A549 (cell line): ENCODE results near the gene MYB. TPM values are rescaled to one million over a fixed set of nuclear protein-coding genes. Genes with fewer than 3 reads are reported as not detected.
A peak's percentile ranks its signal among the peaks of the same experiment; 100 is the strongest.
"Not testable (repeated sequence)": the region's sequence is repeated elsewhere in the genome, so short reads cannot be mapped to it uniquely, and the experiment has no call there.

Experiments used
- ATAC-seq, 2 experiments: fragments of 200-7000 bp in 1 of 2; fragments of >200 bp in 1 of 2; cut with Nextera tagmentation in 1 of 2; cut with Tn5 transposase in 1 of 2; 3 replicates each; pipeline versions ENCODE4 v1.8.0 to v1.9.1; 2018 to 2020; ENCODE audit warnings: mild to moderate bottlenecking in 1 of 2, moderate library complexity in 1 of 2
- CTCF ChIA-PET: fragments of 300-600 bp; sonication (Branson Sonifier 250); formaldehyde crosslinking; extraction: SDS; loops from one replicate; lab custom pipeline; 2021; ENCODE audit warnings: antibody characterized with exemption, inconsistent platforms; lab: Yijun Ruan, JAX
- POLR2A ChIA-PET: fragments of 350-600 bp; formaldehyde crosslinking; extraction: SDS; loops from one replicate; lab custom pipeline; 2021; ENCODE audit warnings: antibody characterized with exemption, inconsistent platforms; lab: Yijun Ruan, JAX
- DNase-seq, 2 experiments: peaks; one replicate each; pipeline versions ENCODE4 v3.0.0 to v3.0.0-alpha.2; 2011 to 2016; ENCODE audit warnings: low read depth in 1 of 2, low spot score in 1 of 2
- FAIRE-seq: peaks from 2 replicates; lab custom pipeline; 2011; peaks lifted over from hg19 to GRCh38; lab: Jason Lieb, UNC
- H3K27ac ChIP-seq, 2 experiments: fragments of >200 bp; sonication (Bioruptor Twin); formaldehyde crosslinking; 3 replicates each; pipeline ENCODE4 v1.5.1; 2016 to 2017
- H3K4me1 ChIP-seq: fragments of >200 bp; sonication (Bioruptor Twin); formaldehyde crosslinking; 3 replicates; pipeline ENCODE4 v1.6.1; 2016
- H3K4me2 ChIP-seq: fragments of >200 bp; sonication (Bioruptor Twin); formaldehyde crosslinking; 3 replicates; pipeline ENCODE4 v1.6.1; 2016
- H3K4me3 ChIP-seq: fragments of >200 bp; sonication (Bioruptor Twin); formaldehyde crosslinking; 3 replicates; pipeline ENCODE4 v1.5.1; 2016
- H3K9me3 ChIP-seq: fragments of >200 bp; sonication (Bioruptor Twin); formaldehyde crosslinking; 3 replicates; pipeline ENCODE4 v1.6.1; 2016
- CBX2 ChIP-seq: fragments of 200-600 bp; sonication (generic); IDR thresholded peaks from 2 replicates; pipeline ENCODE4 v1.6.1; 2016; ENCODE audit warnings: low read depth, mild to moderate bottlenecking, borderline replicate concordance
- CBX8 ChIP-seq: fragments of 200-600 bp; sonication (generic); IDR thresholded peaks from 2 replicates; pipeline ENCODE4 v1.6.1; 2016
- CHD4 ChIP-seq: fragments of 200-600 bp; sonication (generic); IDR thresholded peaks from 2 replicates; pipeline ENCODE4 v1.6.1; 2016; ENCODE audit warnings: antibody characterized with exemption, mild to moderate bottlenecking, borderline replicate concordance
- CTCF ChIP-seq: fragments of >200 bp; sonication (Bioruptor Twin); formaldehyde crosslinking; IDR thresholded peaks from 3 replicates; pipeline ENCODE4 v1.5.1; 2016
- EHMT2 ChIP-seq: fragments of 200-600 bp; sonication (generic); IDR thresholded peaks from 2 replicates; pipeline ENCODE4 v1.6.1; 2016; ENCODE audit warnings: antibody characterized with exemption, low read depth, mild to moderate bottlenecking, moderate library complexity
- GATA3 ChIP-seq: IDR thresholded peaks from 2 replicates; pipeline ENCODE4 v1.6.1; 2012; ENCODE audit warnings: borderline replicate concordance
- HDAC2 ChIP-seq: fragments of 200-600 bp; sonication (generic); IDR thresholded peaks from 2 replicates; pipeline ENCODE4 v1.6.1; 2016
- HEYL ChIP-seq: fragments of 250-450 bp; sonication (Bioruptor Pico); IDR thresholded peaks from 2 replicates; pipeline ENCODE4 v1.8.0; 2021; ENCODE audit warnings: mild to moderate bottlenecking, moderate library complexity
- HOXB5 ChIP-seq: fragments of 250-450 bp; sonication (Bioruptor Pico); IDR thresholded peaks from 2 replicates; pipeline ENCODE4 v1.5.0; 2020; ENCODE audit warnings: mild to moderate bottlenecking, moderate library complexity
- JUN ChIP-seq, 2 experiments: fragments of >200 bp; sonication (Bioruptor Twin); formaldehyde crosslinking; IDR thresholded peaks; 2 replicates in 1 of 2; 3 replicates in 1 of 2; pipeline ENCODE4 v1.6.1; 2016 to 2017
- JUNB ChIP-seq: fragments of >200 bp; sonication (Bioruptor Twin); formaldehyde crosslinking; IDR thresholded peaks from 2 replicates; pipeline ENCODE4 v1.6.1; 2016
- KDM1A ChIP-seq: fragments of 200-600 bp; sonication (generic); IDR thresholded peaks from 2 replicates; pipeline ENCODE4 v1.6.1; 2016; ENCODE audit warnings: low read depth, mild to moderate bottlenecking
- MAFK ChIP-seq: fragments of 450-650 bp; IDR thresholded peaks from 2 replicates; pipeline ENCODE4 v1.6.1; 2014; ENCODE audit not compliant: partially characterized antibody
- MYC ChIP-seq: IDR thresholded peaks from 2 replicates; pipeline ENCODE4 v1.6.1; 2012; ENCODE audit warnings: mild to moderate bottlenecking, inconsistent platforms, low read length, improper control_type of control experiment, borderline replicate concordance
- RAD21 ChIP-seq, 2 experiments: fragments of >200 bp in 1 of 2; sonication (Bioruptor Twin) in 1 of 2; formaldehyde crosslinking in 1 of 2; IDR thresholded peaks in 1 of 2; conservative IDR thresholded peaks in 1 of 2; 2 replicates in 1 of 2; 3 replicates in 1 of 2; pipeline ENCODE4 v1.6.1; 2012 to 2018; ENCODE audit warnings: inconsistent platforms in 1 of 2
- SMC3 ChIP-seq: fragments of >200 bp; sonication (Bioruptor Twin); formaldehyde crosslinking; IDR thresholded peaks from 3 replicates; pipeline ENCODE4 v1.6.1; 2018; ENCODE audit warnings: inconsistent platforms
- TP53 ChIP-seq: fragments of 250-450 bp; sonication (Bioruptor Pico); IDR thresholded peaks from 2 replicates; pipeline ENCODE4 v1.5.0; 2021; ENCODE audit warnings: mild to moderate bottlenecking, moderate library complexity
- USF2 ChIP-seq: fragments of 450-650 bp; IDR thresholded peaks from 2 replicates; pipeline ENCODE4 v1.6.1; 2014; ENCODE audit warnings: antibody characterized with exemption
- WGBS: methylation state at CpG from one replicate; pipeline ENCODE4 v1.1.6; 2017; ENCODE audit errors: missing lambda C conversion rate; 5-methylcytosine and 5-hydroxymethylcytosine counted together
- polyA plus RNA-seq, 4 experiments: library from polyadenylated mRNA; depleted of rRNA in 3 of 4; stranded (reverse); fragments of >200 nt; fragmentation: RNase III in 1 of 4; extraction: RNeasy Plus Mini Kit Qiagen cat#74134 plus additional on column Dnase treatment in 1 of 4; gene quantifications; 2 replicates in 3 of 4; 3 replicates in 1 of 4; pipeline ENCODE4 v1.2.3, GENCODE V29; 2011 to 2017

MYB gene
- polyA plus RNA-seq, 2 of the 4 experiments (the other 2 are of a cell fraction), result 0.22 to 0.27 TPM

- Histone ChIP-seq H3K4me1 (0 out of 3 replicates have a peak, but pooled peaks cover 2% of the 10 kb centered on the region), H3K4me3 (no peak overlapping the region), H3K9me3 (no peaks in the 10 kb centered on the region), H3K27ac (no peak overlapping the region), H3K4me2 (no peak overlapping the region)
- TF ChIP-seq TP53 (no peak), MYC (no peak), HOXB5 (CRISPR knock-in tag) (no peak), JUN (IDR thresholded peaks at IDR 0.05) (no peak)
- ATAC-seq (no peak), FAIRE-seq (no peak), DNase-seq (no peak)
- POLR2A ChIA-PET, result no interaction called here
- CTCF ChIA-PET, result interaction anchor here (0.6 to 1.1 kb wide), 5 partner anchors 14 to 1226 kb away, joined by 3 to 5 read pairs (median 3); partner anchors contain the start of gene MYB
These were observed 39.4 kb upstream of the MYB start for GRCh38 chr6:135141728-135142127.

GRCh38 chr6:135142232-135142631 lies 38.9 kb upstream of the MYB start:
- WGBS, result 67% methylated on average over 1 of the region's 1 CpG
- not testable (repeated sequence) for ATAC-seq

GRCh38 chr6:135144673-135145062 lies 36.4 kb upstream of the MYB start:
- CTCF ChIA-PET, result interaction anchor here (0.6 to 2.4 kb wide), 16 partner anchors 12 to 1499 kb away, joined by 3 to 12 read pairs (median 4); no protein-coding TSS in a partner anchor
- WGBS, result 24% methylated on average over 4 of the region's 4 CpGs
- DNase-seq, result no peak

More at GRCh38 chr6:135142232-135142631, 38.9 kb upstream of the MYB start:
- H3K9me3 ChIP-seq, H3K4me3 ChIP-seq, H3K27ac ChIP-seq, H3K4me2 ChIP-seq, H3K4me1 ChIP-seq, FAIRE-seq, DNase-seq, POLR2A ChIA-PET: not testable (repeated sequence)
- CTCF ChIA-PET, result interaction anchor here (0.6 to 1.1 kb wide), 4 partner anchors 15 to 1227 kb away, joined by 3 to 5 read pairs (median 3); partner anchors contain the start of gene MYB

GRCh38 chr6:135145063-135145800 lies 35.9 kb upstream of the MYB start:
- H3K4me2 ChIP-seq, result no peak overlapping the region
- H3K4me3 ChIP-seq, result no peak overlapping the region
- no peak overlapping the region for H3K27ac ChIP-seq
- ATAC-seq (0 out of 6 replicates have a peak, but pooled peaks of 1 of the 2 experiments have one; percentile 51), FAIRE-seq (no peak), DNase-seq (peak in 1 of 2 experiments; percentile 17)
- peak; percentile 55 for TF ChIP-seq SMC3
- peak; percentile 67 to 71 for TF ChIP-seq RAD21 (conservative IDR thresholded peaks at IDR 0.05 in 1 of 2, IDR thresholded peaks at IDR 0.05 in 1 of 2)
- peak; percentile 63 for TF ChIP-seq CTCF
- no peak for TF ChIP-seq JUNB
- H3K9me3 ChIP-seq, result no peaks in the 10 kb centered on the region
- CTCF ChIA-PET, result interaction anchor here (0.7 to 2.4 kb wide), 12 partner anchors 11 to 1498 kb away, joined by 3 to 12 read pairs (median 4); no protein-coding TSS in a partner anchor
- 88% methylated on average over 2 of the region's 2 CpGs for WGBS
- 0 out of 3 replicates have a peak, but pooled peaks cover 2% of the 10 kb centered on the region for H3K4me1 ChIP-seq
- POLR2A ChIA-PET, result no interaction called here

More at GRCh38 chr6:135144673-135145062, 36.4 kb upstream of the MYB start:
- no peak overlapping the region for H3K4me3 ChIP-seq
- 0 out of 3 replicates have a peak, but pooled peaks cover 2% of the 10 kb centered on the region for H3K4me1 ChIP-seq
- TF ChIP-seq EHMT2, result no peak
- TF ChIP-seq RAD21 (conservative IDR thresholded peaks at IDR 0.05 in 1 of 2, IDR thresholded peaks at IDR 0.05 in 1 of 2), result no peak
- no peak for TF ChIP-seq CBX2
- TF ChIP-seq KDM1A, result no peak
- no peak for TF ChIP-seq GATA3
- TF ChIP-seq HDAC2, result no peak
- TF ChIP-seq USF2, result no peak
- no peak for TF ChIP-seq CBX8
- TF ChIP-seq CTCF, result no peak
- no peak for TF ChIP-seq HEYL (CRISPR knock-in tag)
- no peak for TF ChIP-seq MAFK
- no peak for TF ChIP-seq CHD4
- H3K4me2 ChIP-seq, result no peak overlapping the region
- no peaks in the 10 kb centered on the region for H3K9me3 ChIP-seq
- POLR2A ChIA-PET, result no interaction called here
- FAIRE-seq (no peak), ATAC-seq (no peak)
- no peak overlapping the region for H3K27ac ChIP-seq
